ENCODE measurements around the gene EDN3.

DNA sequence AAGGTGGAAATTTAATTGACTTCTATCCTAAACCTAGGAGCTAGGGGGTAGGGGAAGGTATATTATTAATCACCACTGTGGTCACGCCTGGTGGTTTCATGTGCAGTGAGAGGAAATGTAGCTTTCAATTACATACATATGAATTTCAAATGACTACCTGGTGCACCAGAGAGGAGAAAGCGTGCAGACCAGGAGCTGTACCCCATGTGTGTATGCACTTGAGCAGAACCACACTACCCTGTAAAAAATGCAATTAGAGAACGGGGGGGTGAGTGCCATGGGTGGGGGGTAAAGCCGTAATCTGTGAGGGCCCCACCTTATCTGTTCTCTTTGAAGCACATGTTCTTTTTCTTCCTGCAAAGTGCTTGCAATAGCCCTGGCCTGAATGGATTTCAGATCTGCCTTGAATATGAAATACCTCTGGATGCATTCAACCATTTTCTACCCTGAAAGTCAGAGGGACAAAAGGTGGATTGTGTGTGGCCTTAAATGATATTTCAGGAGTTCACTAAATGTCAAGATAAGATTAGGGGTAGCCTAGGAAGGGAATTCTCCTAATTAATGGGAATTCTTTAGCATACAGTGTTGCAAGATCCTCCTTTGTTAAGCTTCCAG lies 30.9 kb upstream of the EDN3 start:
- TF ChIP-seq, protein P1, sequence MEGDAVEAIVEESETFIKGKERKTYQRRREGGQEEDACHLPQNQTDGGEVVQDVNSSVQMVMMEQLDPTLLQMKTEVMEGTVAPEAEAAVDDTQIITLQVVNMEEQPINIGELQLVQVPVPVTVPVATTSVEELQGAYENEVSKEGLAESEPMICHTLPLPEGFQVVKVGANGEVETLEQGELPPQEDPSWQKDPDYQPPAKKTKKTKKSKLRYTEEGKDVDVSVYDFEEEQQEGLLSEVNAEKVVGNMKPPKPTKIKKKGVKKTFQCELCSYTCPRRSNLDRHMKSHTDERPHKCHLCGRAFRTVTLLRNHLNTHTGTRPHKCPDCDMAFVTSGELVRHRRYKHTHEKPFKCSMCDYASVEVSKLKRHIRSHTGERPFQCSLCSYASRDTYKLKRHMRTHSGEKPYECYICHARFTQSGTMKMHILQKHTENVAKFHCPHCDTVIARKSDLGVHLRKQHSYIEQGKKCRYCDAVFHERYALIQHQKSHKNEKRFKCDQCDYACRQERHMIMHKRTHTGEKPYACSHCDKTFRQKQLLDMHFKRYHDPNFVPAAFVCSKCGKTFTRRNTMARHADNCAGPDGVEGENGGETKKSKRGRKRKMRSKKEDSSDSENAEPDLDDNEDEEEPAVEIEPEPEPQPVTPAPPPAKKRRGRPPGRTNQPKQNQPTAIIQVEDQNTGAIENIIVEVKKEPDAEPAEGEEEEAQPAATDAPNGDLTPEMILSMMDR (IDR thresholded peaks at IDR 0.05; ENCODE audit: insufficient read depth, low read length, poor library complexity, severe bottlenecking): no peak
- TF ChIP-seq EZH2phosphoT487 (conservative IDR thresholded peaks at IDR 0.05; ENCODE audit: low read length): no peak
